ENCODE measurements around the gene SNCB. TPM values are rescaled to one million over a fixed set of nuclear protein-coding genes. Genes with fewer than 3 reads are reported as not detected.

SNCB gene
- total RNA-seq (2022; extraction: Qiagen RNA extraction), result 0.84 to 1.4 TPM (median 1.3 TPM) in 5 replicates

DNA sequence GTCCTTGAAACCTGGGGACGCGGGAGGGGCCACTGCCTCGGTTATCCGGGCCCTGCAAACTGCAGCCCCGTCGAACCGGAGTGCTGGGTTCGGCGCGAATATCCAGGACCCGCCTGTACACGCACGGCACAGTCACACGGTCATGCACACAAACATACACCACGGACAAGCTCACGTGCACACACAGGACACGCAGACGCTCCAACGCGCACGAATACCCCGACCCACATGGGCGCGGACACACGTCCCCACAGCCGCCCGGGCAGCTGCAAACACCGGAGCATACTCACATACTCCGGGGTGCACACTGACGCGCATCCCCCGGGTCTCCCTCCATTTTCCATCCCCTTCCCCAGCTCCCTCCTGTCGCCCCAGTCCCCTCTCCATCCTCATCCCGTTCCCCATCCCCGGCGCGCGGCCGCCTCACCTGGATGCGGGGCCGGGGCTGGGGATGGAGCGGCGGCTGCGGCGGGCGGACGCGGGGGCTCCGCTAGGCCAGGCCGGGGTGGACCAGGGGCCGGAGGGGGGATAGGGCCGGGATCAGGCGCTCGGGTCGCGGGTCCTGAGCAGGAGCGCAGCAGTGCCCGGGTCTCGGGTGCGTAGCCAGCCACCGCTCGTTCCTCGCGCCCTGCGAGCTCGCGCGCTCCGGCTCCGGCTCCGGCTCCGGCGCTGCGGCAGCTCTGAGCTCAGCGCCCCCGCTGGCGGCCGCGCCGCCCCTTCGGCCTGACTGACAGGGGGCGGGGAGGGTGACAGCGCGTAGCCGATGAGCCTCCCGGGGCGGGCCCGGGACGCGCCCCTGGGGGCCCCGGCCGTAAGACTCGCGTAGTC, at the start of gene SNCB, which contains the start of gene EIF4E1B:
TSS of gene SNCB (minus strand) at position 682 of the 828 bp plus-strand sequence. CDS start 880 bp downstream, outside the sequence.
TSS of gene EIF4E1B (plus strand) at position 823 of the 828 bp plus-strand sequence. CDS start 12,113 bp downstream, outside the sequence.

DNA sequence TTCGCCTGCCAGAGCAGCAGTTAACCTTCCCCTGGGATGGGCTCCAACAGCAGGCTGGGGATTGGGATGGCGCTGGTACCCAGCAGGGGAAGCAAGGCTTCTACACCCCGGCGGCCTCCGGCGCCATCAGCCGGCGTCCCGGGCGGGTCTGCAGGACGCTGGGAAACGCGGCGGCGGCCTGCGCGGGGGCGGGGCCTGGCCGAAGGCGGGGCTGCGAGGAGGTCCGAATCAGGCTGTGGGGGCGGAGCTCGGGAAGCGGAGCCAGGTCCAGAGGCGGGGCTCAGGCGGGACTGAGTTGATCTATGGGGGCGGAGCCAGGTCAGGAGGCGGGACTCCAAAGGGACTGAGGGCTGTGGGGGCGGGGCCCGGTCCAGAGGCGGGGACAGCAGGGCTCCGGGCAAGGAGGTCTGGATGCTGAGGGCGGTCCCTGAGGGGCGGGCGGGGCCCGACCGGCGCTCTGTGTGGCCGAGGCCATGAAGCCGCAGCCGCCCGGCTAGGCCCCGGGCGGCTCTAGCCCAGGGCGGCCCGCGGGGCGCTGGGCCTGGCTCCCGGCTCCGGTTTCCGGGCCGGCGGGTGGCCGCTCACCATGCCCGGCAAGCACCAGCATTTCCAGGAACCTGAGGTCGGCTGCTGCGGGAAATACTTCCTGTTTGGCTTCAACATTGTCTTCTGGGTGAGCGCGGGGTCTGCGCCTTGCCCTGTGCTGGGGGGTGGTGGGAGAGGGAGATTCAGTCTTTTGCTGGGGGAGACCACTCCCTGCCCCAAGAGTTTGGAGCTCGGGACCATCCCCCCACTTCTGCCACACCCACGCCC, 16.9 kb upstream of the SNCB start, which contains the start of gene TSPAN17:
TSS of gene TSPAN17 (plus strand) at position 455 of the 813 bp plus-strand sequence. CDS start at position 587, 132 bp downstream.

DNA sequence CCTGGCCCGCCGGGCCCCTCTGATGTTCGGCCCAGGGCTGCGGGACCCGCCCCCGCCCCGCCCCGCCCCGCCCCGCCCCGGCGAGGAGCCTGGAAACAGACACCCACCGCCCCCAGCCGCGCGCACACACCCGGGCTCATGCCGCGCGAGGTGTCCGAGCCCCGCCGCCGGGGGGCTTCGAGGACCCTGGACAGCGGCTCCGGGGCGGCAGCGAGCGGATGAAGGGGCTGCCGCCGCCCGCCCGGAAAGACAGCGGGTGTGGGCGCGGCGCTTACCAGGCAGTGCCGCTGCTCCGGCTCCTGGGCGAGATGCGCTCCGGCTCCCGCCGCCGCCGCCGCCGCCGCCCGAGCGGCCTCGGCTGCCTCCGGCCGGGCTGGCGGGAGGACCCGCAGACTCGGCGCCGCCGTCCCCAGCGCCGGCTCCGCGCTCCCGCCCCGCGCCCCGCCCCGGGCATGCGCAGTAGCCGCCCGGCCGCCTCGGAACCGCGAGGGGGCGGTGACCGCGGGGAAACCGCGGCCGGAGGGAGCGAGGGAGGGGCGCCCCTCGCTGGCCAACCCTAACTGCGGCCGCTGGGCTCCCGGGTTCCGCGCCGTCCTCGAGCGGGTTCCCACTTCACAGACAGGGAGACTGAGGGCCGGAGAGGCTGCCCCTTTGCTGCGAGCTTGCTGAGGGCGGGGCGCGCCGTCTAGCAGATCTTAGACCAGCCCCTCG, 20.5 kb downstream of the SNCB start, which contains the start of gene GPRIN1:
TSS of gene GPRIN1 (minus strand) at position 433 of the 711 bp plus-strand sequence. CDS start 10,322 bp downstream, outside the sequence.

Other genes with a start within 250 kb of the SNCB start
- 119 to 141 TPM (median 127 TPM) in 5 replicates for gene NOP16, start 241.9 kb downstream of the SNCB start, total RNA-seq (2022; extraction: Qiagen RNA extraction)
- 258 to 286 TPM (median 259 TPM) in 5 replicates for gene HIGD2A, start 241.8 kb downstream of the SNCB start, total RNA-seq (2022; extraction: Qiagen RNA extraction)
- 105 to 180 TPM (median 173 TPM) in 5 replicates for gene CLTB, start 214.0 kb downstream of the SNCB start, total RNA-seq (2022; extraction: Qiagen RNA extraction)
- gene FAF2, start 182.1 kb downstream of the SNCB start, total RNA-seq (2022; extraction: Qiagen RNA extraction), result 43.4 to 54.7 TPM (median 44.3 TPM) in 5 replicates
- 27.3 to 38.4 TPM (median 35.4 TPM) in 5 replicates for gene RNF44, start 93.1 kb downstream of the SNCB start, total RNA-seq (2022; extraction: Qiagen RNA extraction)
- gene CDHR2, start 81.2 kb downstream of the SNCB start, total RNA-seq (2022; extraction: Qiagen RNA extraction), result 0.06 to 0.29 TPM (median 0.15 TPM) in 5 replicates
- 8.2 to 9.6 TPM (median 9.2 TPM) in 5 replicates for gene GPRIN1, start 20.4 kb downstream of the SNCB start, total RNA-seq (2022; extraction: Qiagen RNA extraction)
- gene EIF4E1B, start 141 bp upstream of the SNCB start, total RNA-seq (2022; extraction: Qiagen RNA extraction), result not detected in 5 replicates
- 61.7 to 65.9 TPM (median 63.1 TPM) in 5 replicates for gene TSPAN17, start 16.9 kb upstream of the SNCB start, total RNA-seq (2022; extraction: Qiagen RNA extraction)
- 0.55 to 0.90 TPM (median 0.84 TPM) in 5 replicates for gene UNC5A, start 180.0 kb upstream of the SNCB start, total RNA-seq (2022; extraction: Qiagen RNA extraction)

Measured in A549 treated with AZD2906 at 1 μM for 4 hours (cell line).